Suprapubic skin (tissue), 4 donors: Measurements from ENCODE around the gene NBAS.

Experiments used
- CTCF ChIP-seq, 2 donors: fragments of 200-600 bp in 1 of 2; fragments of 450-650 bp in 1 of 2; sonication (generic) in 1 of 2; IDR thresholded peaks; one replicate each; pipeline ENCODE4 v1.5.1; 2016 to 2019; ENCODE audit warnings: antibody characterized with exemption in 2 of 2, mild to moderate bottlenecking in 1 of 2, moderate library complexity in 1 of 2
- POLR2A ChIP-seq, 2 donors: fragments of 450-650 bp; IDR thresholded peaks; one replicate each; pipeline ENCODE4 v1.6.1; 2017; ENCODE audit warnings: antibody characterized with exemption in 2 of 2, mild to moderate bottlenecking in 2 of 2, moderate library complexity in 2 of 2
- POLR2AphosphoS5 ChIP-seq, 3 donors: sonication (generic); formaldehyde crosslinking; IDR thresholded peaks; one replicate each; pipeline ENCODE4 v1.6.1; 2017; ENCODE audit warnings: antibody characterized with exemption in 3 of 3

GRCh38 chr2:15133461-15133860, 427.7 kb downstream of the NBAS start:
- TF ChIP-seq POLR2A (IDR thresholded peaks at IDR 0.05): no peak
- TF ChIP-seq CTCF (IDR thresholded peaks at IDR 0.05): no peak
- no peak for TF ChIP-seq POLR2AphosphoS5 (IDR thresholded peaks at IDR 0.05)
